OCI-LY1 (cell line): Measurements from ENCODE around the gene NAGLU.

Source experiments
- H2AFZ ChIP-seq: fragments of 200-600 bp; sonication (generic), shearing (Covaris generic); 2 replicates; pipeline ENCODE4 v1.6.0; 2014; ENCODE audit warnings: antibody characterized with exemption, mild to moderate bottlenecking, low read length
- H3F3A ChIP-seq: fragments of 200-600 bp; sonication (generic), shearing (Covaris generic); 2 replicates; pipeline ENCODE4 v1.6.0; 2014; ENCODE audit warnings: mild to moderate bottlenecking, antibody characterized with exemption, low read length, moderate library complexity; ENCODE audit not compliant: insufficient read depth
- H3K27ac ChIP-seq: fragments of 200-600 bp; sonication (generic); 2 replicates; pipeline ENCODE4 v1.5.1; 2014; ENCODE audit warnings: low read length, mixed run types, mild to moderate bottlenecking, low read depth; ENCODE audit not compliant: poor library complexity, severe bottlenecking
- H3K27me3 ChIP-seq: fragments of 200-600 bp; sonication (generic); 2 replicates; pipeline ENCODE4 v1.6.0; 2014; ENCODE audit warnings: antibody characterized with exemption, mild to moderate bottlenecking, low read length, moderate library complexity; ENCODE audit not compliant: insufficient read depth
- H3K36me3 ChIP-seq: fragments of 200-600 bp; sonication (generic); 2 replicates; pipeline ENCODE4 v1.6.1; 2014; ENCODE audit warnings: mild to moderate bottlenecking, antibody characterized with exemption, low read length, moderate library complexity, mixed read lengths; ENCODE audit not compliant: insufficient read depth
- H3K4me1 ChIP-seq: fragments of 200-600 bp; sonication (generic); 2 replicates; pipeline ENCODE4 v1.5.1; 2014; ENCODE audit warnings: mild to moderate bottlenecking, low read length, moderate library complexity; ENCODE audit not compliant: insufficient read depth, severe bottlenecking
- H3K4me2 ChIP-seq: fragments of 200-600 bp; sonication (generic), shearing (Covaris generic); 2 replicates; pipeline ENCODE4 v1.6.1; 2014; ENCODE audit warnings: low read length
- H3K4me3 ChIP-seq: fragments of 200-600 bp; sonication (generic); 2 replicates; pipeline ENCODE4 v1.5.1; 2014; ENCODE audit warnings: low read length, low read depth, mild to moderate bottlenecking, mixed read lengths; ENCODE audit not compliant: poor library complexity, severe bottlenecking
- H3K79me2 ChIP-seq: fragments of 200-600 bp; shearing (Covaris generic); 2 replicates; pipeline ENCODE4 v1.6.1; 2016; ENCODE audit warnings: mixed run types, low read length, mixed read lengths; ENCODE audit not compliant: insufficient read depth
- H3K9ac ChIP-seq: fragments of 200-600 bp; sonication (generic), shearing (Covaris generic); 2 replicates; pipeline ENCODE4 v1.6.1; 2014; ENCODE audit warnings: mild to moderate bottlenecking, low read length, mixed read lengths
- H3K9me2 ChIP-seq: fragments of 200-600 bp; sonication (generic), shearing (Covaris generic); 2 replicates; pipeline ENCODE4 v1.6.1; 2014; ENCODE audit warnings: low read depth, mild to moderate bottlenecking, low read length, mixed read lengths
- H3K9me3 ChIP-seq: fragments of 200-600 bp; shearing (Covaris generic); 2 replicates; pipeline ENCODE4 v1.6.1; 2014; ENCODE audit warnings: low read length, mixed read lengths
- H4K20me1 ChIP-seq: fragments of 200-600 bp; sonication (generic), shearing (Covaris generic); 2 replicates; pipeline ENCODE4 v1.6.0; 2016; ENCODE audit warnings: mild to moderate bottlenecking, low read length; ENCODE audit not compliant: insufficient read depth
- EZH2 ChIP-seq: fragments of 200-600 bp; sonication (generic), shearing (Covaris generic); IDR thresholded peaks from 2 replicates; pipeline ENCODE4 v1.8.0; 2017; ENCODE audit warnings: borderline replicate concordance, mixed run types, mild to moderate bottlenecking, antibody characterized with exemption, low read length, moderate library complexity, mixed read lengths
- TF ChIP-seq, protein P1 (sequence below): fragments of 200-600 bp; sonication (generic), shearing (Covaris generic); IDR thresholded peaks from 2 replicates; pipeline ENCODE4 v1.5.1; 2017; ENCODE audit warnings: mild to moderate bottlenecking, antibody characterized with exemption, low read length, moderate library complexity, mixed read lengths

NAGLU gene

DNA sequence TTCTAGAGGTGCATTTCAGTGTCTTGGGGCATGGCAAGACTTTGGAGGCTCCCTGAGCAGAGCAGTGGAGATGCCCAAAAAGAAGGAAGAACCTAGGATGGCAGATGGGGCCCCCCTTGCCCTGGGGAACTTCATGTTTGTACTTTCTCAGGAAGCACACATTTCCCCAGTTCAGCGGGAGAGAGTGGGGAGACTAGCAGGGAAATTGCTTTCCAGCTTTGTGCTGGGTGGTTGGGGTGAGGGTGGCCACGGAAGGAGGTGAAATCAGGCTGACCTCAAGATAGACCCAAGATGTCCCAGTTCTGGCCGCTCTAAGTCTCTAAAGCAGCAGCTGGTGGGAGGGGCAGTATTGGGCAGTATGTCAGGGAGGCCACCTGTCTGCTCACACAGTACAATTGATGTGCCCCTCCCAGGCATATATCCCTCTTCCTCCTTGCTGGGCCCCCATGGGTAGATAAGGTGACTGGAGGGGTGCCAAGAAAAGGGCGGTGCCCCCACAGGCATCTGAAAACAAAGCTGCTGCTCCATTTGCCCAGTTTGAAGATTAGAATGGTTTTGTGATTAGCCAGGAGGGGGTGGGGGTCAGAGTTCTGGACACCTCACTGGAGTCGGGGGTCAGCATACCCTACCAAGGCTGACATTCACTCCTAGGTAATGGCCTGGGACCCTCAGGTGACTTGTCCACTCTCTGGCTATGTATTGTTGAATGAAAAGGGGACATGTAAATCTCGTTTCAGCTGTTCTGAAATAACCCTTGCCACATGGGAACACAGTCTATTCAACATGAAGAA lies 17.1 kb upstream of the NAGLU start:
- Histone ChIP-seq H3K27me3 (no peaks in the 10 kb centered on the region), H3K4me1 (no peaks in the 10 kb centered on the region), H3K9me3 (no peaks in the 10 kb centered on the region), H3K9ac (no peak overlapping the region), H4K20me1 (no peaks in the 10 kb centered on the region), H3K36me3 (peaks cover 10% of the 10 kb centered on the region; the same call in 1 of the 2 replicates), H3K4me2 (no peak overlapping the region), H3F3A (no peaks in the 10 kb centered on the region; the same call in 1 of the 2 replicates), H3K9me2 (no peaks in the 10 kb centered on the region), H3K4me3 (no peak overlapping the region), H3K27ac (no peak overlapping the region), H3K79me2 (no peaks in the 10 kb centered on the region), H2AFZ (no peak overlapping the region)
- TF ChIP-seq, protein P1, sequence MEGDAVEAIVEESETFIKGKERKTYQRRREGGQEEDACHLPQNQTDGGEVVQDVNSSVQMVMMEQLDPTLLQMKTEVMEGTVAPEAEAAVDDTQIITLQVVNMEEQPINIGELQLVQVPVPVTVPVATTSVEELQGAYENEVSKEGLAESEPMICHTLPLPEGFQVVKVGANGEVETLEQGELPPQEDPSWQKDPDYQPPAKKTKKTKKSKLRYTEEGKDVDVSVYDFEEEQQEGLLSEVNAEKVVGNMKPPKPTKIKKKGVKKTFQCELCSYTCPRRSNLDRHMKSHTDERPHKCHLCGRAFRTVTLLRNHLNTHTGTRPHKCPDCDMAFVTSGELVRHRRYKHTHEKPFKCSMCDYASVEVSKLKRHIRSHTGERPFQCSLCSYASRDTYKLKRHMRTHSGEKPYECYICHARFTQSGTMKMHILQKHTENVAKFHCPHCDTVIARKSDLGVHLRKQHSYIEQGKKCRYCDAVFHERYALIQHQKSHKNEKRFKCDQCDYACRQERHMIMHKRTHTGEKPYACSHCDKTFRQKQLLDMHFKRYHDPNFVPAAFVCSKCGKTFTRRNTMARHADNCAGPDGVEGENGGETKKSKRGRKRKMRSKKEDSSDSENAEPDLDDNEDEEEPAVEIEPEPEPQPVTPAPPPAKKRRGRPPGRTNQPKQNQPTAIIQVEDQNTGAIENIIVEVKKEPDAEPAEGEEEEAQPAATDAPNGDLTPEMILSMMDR, result no peak
- TF ChIP-seq EZH2, result no peak

DNA sequence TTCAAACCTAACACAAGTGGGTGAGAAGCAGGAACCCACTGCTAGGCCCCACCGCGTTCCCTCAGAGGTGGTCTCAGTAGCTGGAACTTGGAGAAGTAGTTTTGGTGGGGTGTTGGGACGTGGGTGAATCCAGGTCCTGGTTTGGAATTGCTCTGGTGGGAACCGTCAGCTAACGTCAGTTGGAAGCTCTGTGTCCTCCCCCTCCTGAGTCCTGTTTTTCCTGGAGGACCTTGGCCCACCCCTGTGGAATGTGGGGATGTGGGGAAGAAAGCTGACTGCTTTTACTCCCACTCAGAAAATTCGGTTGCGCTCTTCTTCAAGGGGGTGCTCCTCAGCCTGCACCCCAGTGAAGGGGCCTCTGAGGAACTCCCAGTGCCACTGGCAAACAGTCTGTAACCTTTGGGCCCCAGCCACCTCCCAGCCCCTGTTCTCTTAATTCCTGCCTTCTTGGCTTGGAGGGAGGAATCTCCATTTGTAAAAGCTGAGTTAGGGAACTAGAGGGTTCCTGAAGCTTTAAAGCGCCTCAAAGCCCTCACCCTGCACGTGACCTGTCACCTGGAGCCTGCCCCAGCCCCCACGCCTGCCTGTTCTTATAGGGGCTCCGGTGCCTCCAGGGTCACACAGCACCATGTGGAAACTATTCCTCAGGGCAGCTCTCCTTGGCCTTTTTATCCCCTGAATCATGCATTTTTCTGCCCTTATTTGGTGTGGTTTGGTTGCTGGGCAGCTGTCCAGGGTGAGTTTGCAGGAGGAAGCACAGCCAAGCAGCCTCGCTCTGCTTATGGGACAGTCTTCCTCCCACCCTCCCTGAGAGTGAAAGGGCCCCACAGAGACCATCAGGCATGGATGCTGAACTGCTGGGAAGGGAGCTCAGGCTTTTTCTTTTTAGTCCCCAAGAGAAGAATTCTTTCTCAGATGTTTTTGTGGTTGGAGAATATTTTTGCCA lies 16.2 kb upstream of the NAGLU start:
- no peak for TF ChIP-seq EZH2
- TF ChIP-seq, protein P1, result no peak
- Histone ChIP-seq H3K4me1 (no peaks in the 10 kb centered on the region), H3K79me2 (no peaks in the 10 kb centered on the region), H3K9me3 (no peaks in the 10 kb centered on the region), H3K27ac (no peak overlapping the region), H3K27me3 (no peaks in the 10 kb centered on the region), H3F3A (no peaks in the 10 kb centered on the region; the same call in 1 of the 2 replicates), H3K9ac (no peak overlapping the region), H3K36me3 (peaks cover 10% of the 10 kb centered on the region; the same call in 1 of the 2 replicates), H3K9me2 (no peaks in the 10 kb centered on the region), H3K4me3 (no peak overlapping the region), H2AFZ (no peak overlapping the region), H4K20me1 (no peaks in the 10 kb centered on the region), H3K4me2 (no peak overlapping the region)

DNA sequence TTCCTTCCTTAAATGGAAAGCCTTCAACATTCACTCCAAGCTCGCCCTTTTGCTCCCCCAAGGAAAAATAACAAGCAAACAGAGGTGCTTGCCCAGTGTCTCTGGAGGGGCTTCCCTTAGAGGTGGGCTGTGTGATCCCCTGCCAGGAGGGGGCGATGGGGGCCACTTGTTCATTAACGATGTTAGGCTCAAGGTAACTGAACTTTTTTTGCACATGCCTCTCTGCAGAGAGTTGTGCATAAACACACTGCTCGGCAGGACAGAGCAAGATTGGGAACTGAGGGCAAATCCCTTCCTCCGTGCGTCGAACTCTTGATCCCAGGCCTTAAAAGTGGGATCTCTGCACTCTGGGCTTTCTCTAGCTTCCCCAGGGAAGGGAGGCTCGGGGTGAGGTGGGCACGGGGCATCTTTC lies 15.5 kb upstream of the NAGLU start:
- no peaks in the 10 kb centered on the region; the same call in 1 of the 2 replicates for H3F3A ChIP-seq
- peaks cover 10% of the 10 kb centered on the region; the same call in 1 of the 2 replicates for H3K36me3 ChIP-seq
- no peaks in the 10 kb centered on the region for H3K27me3 ChIP-seq
- no peaks in the 10 kb centered on the region for H4K20me1 ChIP-seq
- H3K79me2 ChIP-seq, result no peaks in the 10 kb centered on the region
- no peak overlapping the region for H3K4me2 ChIP-seq
- H3K9ac ChIP-seq, result no peak overlapping the region
- H3K27ac ChIP-seq, result no peak overlapping the region
- no peak overlapping the region for H2AFZ ChIP-seq
- no peaks in the 10 kb centered on the region for H3K9me2 ChIP-seq
- TF ChIP-seq, protein P1, result peak; percentile 66
- no peak for TF ChIP-seq EZH2
- no peak overlapping the region for H3K4me3 ChIP-seq
- H3K4me1 ChIP-seq, result no peaks in the 10 kb centered on the region
- no peaks in the 10 kb centered on the region for H3K9me3 ChIP-seq
